ENCODE data around the gene CLEC2D.
"Not testable (repeated sequence)": the region's sequence is repeated elsewhere in the genome, so short reads cannot be mapped to it uniquely, and the experiment has no call there.

The CLEC2D gene

DNA sequence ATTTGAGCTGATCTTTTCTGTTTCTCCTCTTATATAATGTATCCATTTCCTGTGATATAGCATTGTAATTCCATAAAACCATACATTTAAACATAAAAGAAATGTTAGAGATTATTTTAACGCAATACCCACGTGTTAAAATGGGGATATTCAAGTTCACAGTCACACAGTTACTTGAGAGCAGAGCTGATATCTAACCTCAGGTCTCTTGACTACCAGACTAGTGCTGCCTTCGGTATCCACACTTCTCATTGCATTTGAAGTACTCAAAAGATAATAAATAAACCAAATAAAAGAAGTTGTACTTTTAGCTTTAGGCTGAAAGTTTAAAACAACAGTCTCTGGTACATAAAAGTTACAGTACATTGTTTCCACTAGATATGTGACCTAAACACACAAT lies 60.5 kb downstream of the CLEC2D start:
- no peak for DNase-seq (ENCODE audit: extremely low read depth, low read depth)
- TF ChIP-seq, protein P1, sequence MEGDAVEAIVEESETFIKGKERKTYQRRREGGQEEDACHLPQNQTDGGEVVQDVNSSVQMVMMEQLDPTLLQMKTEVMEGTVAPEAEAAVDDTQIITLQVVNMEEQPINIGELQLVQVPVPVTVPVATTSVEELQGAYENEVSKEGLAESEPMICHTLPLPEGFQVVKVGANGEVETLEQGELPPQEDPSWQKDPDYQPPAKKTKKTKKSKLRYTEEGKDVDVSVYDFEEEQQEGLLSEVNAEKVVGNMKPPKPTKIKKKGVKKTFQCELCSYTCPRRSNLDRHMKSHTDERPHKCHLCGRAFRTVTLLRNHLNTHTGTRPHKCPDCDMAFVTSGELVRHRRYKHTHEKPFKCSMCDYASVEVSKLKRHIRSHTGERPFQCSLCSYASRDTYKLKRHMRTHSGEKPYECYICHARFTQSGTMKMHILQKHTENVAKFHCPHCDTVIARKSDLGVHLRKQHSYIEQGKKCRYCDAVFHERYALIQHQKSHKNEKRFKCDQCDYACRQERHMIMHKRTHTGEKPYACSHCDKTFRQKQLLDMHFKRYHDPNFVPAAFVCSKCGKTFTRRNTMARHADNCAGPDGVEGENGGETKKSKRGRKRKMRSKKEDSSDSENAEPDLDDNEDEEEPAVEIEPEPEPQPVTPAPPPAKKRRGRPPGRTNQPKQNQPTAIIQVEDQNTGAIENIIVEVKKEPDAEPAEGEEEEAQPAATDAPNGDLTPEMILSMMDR (IDR thresholded peaks at IDR 0.05; ENCODE audit: low read depth, low read length) = no peak

DNA sequence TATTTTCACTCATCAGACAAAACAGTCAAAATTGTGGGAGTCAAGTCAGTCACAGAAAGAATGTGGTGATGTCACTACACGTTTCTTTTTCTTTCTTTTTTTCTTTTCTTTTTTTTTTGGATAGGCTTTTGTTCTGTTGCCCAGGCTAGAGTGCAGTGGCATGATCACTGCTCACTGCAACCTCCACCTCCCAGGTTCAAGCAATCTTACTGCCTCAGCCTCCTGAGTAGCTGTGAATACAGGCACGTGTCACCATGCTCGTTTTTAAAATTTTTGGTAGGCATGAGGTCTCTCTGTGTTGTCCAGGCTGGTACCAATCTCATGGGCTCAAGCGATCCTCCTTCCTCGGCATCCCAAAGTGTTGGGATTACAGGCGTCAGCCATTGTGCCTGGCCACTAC lies 61.1 kb downstream of the CLEC2D start:
- TF ChIP-seq, protein P1 (IDR thresholded peaks at IDR 0.05; ENCODE audit: low read depth, low read length) = no peak
- DNase-seq (ENCODE audit: extremely low read depth, low read depth) = no peak

DNA sequence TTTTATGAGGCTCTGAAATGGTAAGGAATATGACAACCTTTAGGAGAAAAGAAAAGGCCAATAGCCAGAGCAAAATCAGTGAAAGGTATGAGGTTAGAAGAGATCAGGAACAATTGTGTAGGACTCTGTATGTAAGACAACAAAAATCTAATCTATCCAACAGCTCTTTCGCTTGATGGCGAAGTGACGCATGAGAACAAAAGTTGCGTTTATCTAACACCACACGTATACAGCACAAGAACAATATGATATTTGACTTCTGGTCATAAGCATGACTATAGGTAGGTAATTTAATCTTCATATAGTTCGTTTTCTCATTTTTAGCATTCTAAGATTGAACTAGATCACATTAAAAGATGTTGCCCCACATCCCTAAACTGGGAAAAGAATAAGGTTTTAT lies 61.9 kb downstream of the CLEC2D start:
- no peak for DNase-seq (ENCODE audit: extremely low read depth, low read depth)

DNA sequence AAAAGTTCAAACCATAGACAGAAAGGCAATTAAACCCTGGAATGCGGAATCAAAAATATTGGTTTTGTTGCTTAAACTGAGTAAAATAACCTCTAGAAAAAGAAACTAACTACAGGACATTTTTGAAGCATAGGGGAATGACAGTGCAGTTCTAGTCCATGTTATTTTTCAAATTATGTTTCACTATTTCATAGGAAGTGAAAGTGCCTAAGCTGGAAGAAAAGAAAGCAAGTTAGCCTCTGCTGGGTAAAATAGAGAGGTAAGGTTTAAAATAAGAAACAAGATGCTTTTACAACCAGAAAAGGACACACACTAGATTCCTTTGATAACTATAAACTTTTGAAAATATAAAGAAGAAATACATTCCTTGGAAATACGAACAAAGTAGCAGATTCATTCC lies 62.3 kb downstream of the CLEC2D start:
- DNase-seq (ENCODE audit: extremely low read depth, low read depth) = no peak
- TF ChIP-seq, protein P1 (IDR thresholded peaks at IDR 0.05; ENCODE audit: low read depth, low read length) = no peak

More for the DNA sequence above, 61.9 kb downstream of the CLEC2D start:
- TF ChIP-seq, protein P1 (IDR thresholded peaks at IDR 0.05; ENCODE audit: low read depth, low read length) = no peak

DNA sequence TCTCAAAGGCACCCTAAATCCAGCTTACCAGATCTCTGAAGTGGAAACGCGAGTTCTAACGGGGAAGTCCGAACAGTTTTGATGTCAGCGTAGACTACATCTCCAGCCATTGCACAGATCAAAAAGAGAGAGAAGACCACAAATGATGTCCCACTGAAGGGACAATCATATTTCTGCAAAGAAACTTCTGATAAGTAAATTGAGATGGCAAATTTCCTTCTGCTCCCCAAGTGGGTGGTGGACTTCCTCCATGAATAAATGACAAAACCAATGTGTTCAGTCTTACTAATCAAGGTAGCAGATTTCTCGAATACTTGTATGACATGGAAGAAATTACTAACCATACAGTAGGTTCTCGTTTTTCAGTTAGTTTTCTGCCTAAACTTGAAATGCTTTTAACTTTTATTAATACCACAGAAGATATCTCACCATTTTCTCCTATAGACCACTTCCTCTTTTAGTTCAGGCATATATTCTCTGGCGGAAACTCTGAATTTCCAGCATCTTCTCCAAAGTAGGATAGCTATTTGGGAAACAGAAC lies 63.5 kb downstream of the CLEC2D start, which contains the start of gene CLECL1:
Gene CLECL1 (minus strand): TSS at position 177 of the 541 bp plus-strand sequence.
- DNase-seq (ENCODE audit: extremely low read depth, low read depth) = no peak
- TF ChIP-seq, protein P1 (IDR thresholded peaks at IDR 0.05; ENCODE audit: low read depth, low read length) = no peak

DNA sequence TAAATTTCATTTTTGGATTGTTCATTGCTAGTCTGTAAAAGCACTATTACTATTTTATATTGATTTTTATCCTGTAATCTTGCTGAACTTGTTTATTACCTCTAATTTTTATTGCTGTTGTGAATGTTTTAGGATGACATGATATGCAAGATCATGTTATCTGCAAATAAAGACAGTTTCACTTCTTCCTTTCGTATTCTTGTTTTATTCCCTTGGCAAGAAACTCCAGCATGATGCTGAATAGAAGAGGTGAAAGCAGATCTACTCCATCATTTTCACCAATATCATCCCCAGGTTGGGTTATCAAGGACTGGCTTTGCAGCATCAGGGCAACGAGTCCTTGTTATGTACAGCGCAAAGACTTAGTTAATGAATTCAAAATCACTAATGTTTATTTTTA lies 66.1 kb downstream of the CLEC2D start:
- TF ChIP-seq, protein P1 (IDR thresholded peaks at IDR 0.05; ENCODE audit: low read depth, low read length) = no peak

DNA sequence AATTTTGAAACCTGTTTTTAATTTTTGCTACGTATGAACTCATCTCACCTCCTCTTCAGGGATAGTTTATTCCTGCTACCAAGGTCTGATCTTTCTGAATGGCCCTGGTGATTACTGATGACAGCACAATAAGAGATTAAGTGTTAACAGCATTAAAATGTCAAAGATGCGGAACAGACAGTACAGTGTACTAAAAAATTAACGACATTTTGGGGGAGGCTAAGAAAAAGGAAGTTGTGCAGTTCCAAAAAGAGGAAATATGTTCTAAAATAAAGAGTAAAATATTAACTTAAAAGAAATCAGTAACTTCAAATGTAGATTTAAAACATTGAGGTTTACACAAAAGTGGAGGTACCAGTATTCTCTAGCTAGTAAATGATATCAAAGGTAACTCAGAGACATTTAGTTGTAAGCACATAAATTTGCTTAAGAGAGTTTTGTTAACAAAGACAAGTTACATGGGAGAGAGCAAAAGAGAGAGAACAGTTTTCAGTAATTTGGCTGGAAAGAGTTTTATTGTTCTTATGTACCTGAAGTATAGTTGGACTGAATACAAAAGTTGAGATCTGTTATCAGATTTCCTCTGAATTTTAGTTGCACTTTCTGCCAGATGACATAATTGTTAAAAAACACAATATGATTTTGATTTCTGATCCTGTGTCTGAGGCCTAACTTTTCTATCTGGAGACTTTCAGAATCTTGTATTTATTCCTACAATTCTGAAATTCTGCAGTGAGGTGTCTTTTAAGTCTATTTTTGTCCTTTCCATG lies 67.6 kb downstream of the CLEC2D start:
- no peak for DNase-seq (ENCODE audit: extremely low read depth, low read depth)

More for the DNA sequence above, 66.1 kb downstream of the CLEC2D start:
- no peak for DNase-seq (ENCODE audit: extremely low read depth, low read depth)

DNA sequence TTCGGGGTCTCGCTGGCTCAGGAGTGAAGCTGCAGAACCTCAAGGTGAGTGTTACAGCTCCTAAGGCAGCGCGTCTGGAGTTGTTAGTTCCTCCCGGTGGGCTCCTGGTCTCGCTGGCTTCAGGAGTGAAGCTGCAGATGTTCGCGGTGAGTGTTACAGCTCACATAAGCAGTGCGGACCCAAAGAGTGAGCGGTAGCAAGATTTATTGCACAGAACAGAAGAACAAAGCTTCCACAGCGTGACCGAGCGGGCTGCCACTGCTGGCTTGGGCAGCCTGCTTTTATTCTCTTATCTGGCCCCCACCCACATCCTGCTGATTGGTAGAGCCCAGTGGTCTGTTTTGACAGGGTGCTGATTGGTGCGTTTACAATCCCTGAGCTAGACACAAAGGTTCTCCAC lies 69.4 kb downstream of the CLEC2D start:
- DNase-seq (ENCODE audit: extremely low read depth, low read depth) = not testable (repeated sequence)

More for the DNA sequence above, 67.6 kb downstream of the CLEC2D start:
- TF ChIP-seq, protein P1 (IDR thresholded peaks at IDR 0.05; ENCODE audit: low read depth, low read length) = no peak

DNA sequence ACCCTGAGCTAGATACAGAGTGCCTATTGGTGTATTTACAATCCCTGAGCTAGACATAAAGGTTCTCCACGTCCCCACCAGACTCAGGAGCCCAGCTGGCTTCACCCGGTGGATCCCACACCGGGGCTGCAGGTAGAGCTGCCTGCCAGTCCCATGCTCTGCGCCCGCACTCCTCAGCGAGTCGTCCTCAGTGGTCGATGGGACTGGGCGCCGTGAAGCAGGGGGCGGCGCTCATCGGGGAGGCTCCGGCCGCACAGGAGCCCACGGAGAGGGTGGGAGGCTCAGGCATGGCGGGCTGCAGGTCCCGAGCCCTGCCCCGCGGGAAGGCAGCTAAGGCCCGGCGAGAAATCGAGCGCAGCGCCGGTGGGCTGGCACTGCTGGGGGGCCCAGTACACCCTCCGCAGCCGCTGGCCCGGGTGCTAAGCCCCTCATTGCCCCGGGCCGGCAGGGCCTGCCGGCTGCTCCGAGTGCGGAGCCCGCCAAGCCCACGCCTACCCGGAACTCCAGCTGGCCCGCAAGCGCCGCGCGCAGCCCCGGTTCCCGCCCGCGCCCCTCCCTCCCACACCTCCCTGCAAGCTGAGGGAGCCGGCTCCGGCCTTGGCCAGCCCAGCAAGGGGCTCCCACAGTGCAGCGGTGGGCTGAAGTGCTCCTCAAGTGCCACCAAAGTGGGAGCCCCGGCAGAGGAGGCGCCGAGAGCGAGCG lies 70.0 kb downstream of the CLEC2D start:
- not testable (repeated sequence) for DNase-seq (ENCODE audit: extremely low read depth, low read depth)
